ENCODE measurements around the gene ALDH7A1. TPM values are rescaled to one million over a fixed set of nuclear protein-coding genes. Genes with fewer than 3 reads are reported as not detected.
A peak's percentile ranks its signal among the peaks of the same experiment; 100 is the strongest.

Gene ALDH7A1
- total RNA-seq, 1 donor from 2014 or later: 63.6 TPM

GRCh38 chr5:126595486-126596083 is 566 bp upstream of the ALDH7A1 start:
- no peak for DNase-seq (ENCODE audit: extremely low spot score in 2 of 2)
- H3K9me3 ChIP-seq: no peaks in the 10 kb centered on the region
- intact Hi-C loops (cut with DNase I): loop anchor here (5.0 kb wide), 2 partner anchors 182 to 258 kb away; partner anchors contain the start of gene LMNB1
- peak overlapping the region; percentile 60 to 74 for H3K4me3 ChIP-seq
- H3K36me3 ChIP-seq: peaks cover 0 to 8% of the 10 kb centered on the region in 2 donors
- H3K27me3 ChIP-seq: no peaks in the 10 kb centered on the region
- TF ChIP-seq CTCF (IDR thresholded peaks at IDR 0.05) (peak in 1 of 3 experiments; percentile 20), POLR2AphosphoS5 (IDR thresholded peaks at IDR 0.05; ENCODE audit: insufficient read depth in 1 of 2, low read depth in 1 of 2) (no peak), POLR2A (IDR thresholded peaks at IDR 0.05) (no peak)
- peak overlapping the region; percentile 85 for H3K27ac ChIP-seq
- H3K4me1 ChIP-seq: peaks cover 32% of the 10 kb centered on the region

- Histone ChIP-seq H3K4me3 (no peak overlapping the region), H3K9me3 (no peaks in the 10 kb centered on the region), H3K27me3 (no peaks in the 10 kb centered on the region), H3K4me1 (peaks cover 32% of the 10 kb centered on the region), H3K36me3 (peaks cover 0 to 22% of the 10 kb centered on the region in 2 donors), H3K27ac (no peak overlapping the region)
- intact Hi-C loops (cut with DNase I): no loop called here
- TF ChIP-seq CTCF (IDR thresholded peaks at IDR 0.05) (no peak), POLR2AphosphoS5 (IDR thresholded peaks at IDR 0.05; ENCODE audit: insufficient read depth in 1 of 2, low read depth in 1 of 2) (no peak), POLR2A (IDR thresholded peaks at IDR 0.05) (no peak)
- no peak for DNase-seq (ENCODE audit: extremely low spot score in 2 of 2)
Measured at GRCh38 chr5:126591549-126591948, 3.5 kb downstream of the ALDH7A1 start.

GRCh38 chr5:126589536-126590297 is 5.3 kb downstream of the ALDH7A1 start:
- TF ChIP-seq POLR2AphosphoS5 (IDR thresholded peaks at IDR 0.05; ENCODE audit: insufficient read depth in 1 of 2, low read depth in 1 of 2): no peak
- no peak for TF ChIP-seq POLR2A (IDR thresholded peaks at IDR 0.05)
- no peak for TF ChIP-seq CTCF (IDR thresholded peaks at IDR 0.05)
- H3K9me3 ChIP-seq: no peaks in the 10 kb centered on the region
- H3K27ac ChIP-seq: no peak overlapping the region
- H3K4me1 ChIP-seq: peaks cover 26% of the 10 kb centered on the region
- no peak for DNase-seq (ENCODE audit: extremely low spot score in 2 of 2)
- intact Hi-C loops (cut with DNase I): no loop called here
- no peaks in the 10 kb centered on the region for H3K27me3 ChIP-seq
- peaks cover 0 to 38% of the 10 kb centered on the region in 2 donors for H3K36me3 ChIP-seq
- no peak overlapping the region for H3K4me3 ChIP-seq

GRCh38 chr5:126587551-126588390 is 7.2 kb downstream of the ALDH7A1 start:
- intact Hi-C loops (cut with DNase I): no loop called here
- Histone ChIP-seq H3K9me3 (no peaks in the 10 kb centered on the region), H3K4me1 (peaks cover 6% of the 10 kb centered on the region), H3K4me3 (no peak overlapping the region), H3K36me3 (peaks cover 0 to 57% of the 10 kb centered on the region in 2 donors), H3K27ac (no peak overlapping the region), H3K27me3 (no peaks in the 10 kb centered on the region)
- TF ChIP-seq POLR2AphosphoS5 (IDR thresholded peaks at IDR 0.05; ENCODE audit: insufficient read depth in 1 of 2, low read depth in 1 of 2) (no peak), CTCF (IDR thresholded peaks at IDR 0.05) (no peak), POLR2A (IDR thresholded peaks at IDR 0.05) (no peak)
- DNase-seq (ENCODE audit: extremely low spot score in 2 of 2): no peak

All from vagina (tissue), 2 donors.